ENCODE results near the gene ABITRAM. TPM values are rescaled to one million over a fixed set of nuclear protein-coding genes. Genes with fewer than 3 reads are reported as not detected.

The ABITRAM gene
- total and polyA plus RNA-seq, 2 of the 13 experiments (the other 11 are each of a cell fraction or from before 2014, with no cell fraction given) = 10.2 to 21.6 TPM

- H3K27me3 ChIP-seq (ENCODE audit: control insufficient read depth in 1 of 2, insufficient read depth in 2 of 2, low read length in 2 of 2) = no peaks in the 10 kb centered on the region
- ChIA-PET POLR2A (interaction anchor here (2.0 to 3.2 kb wide), 2 partner anchors 10 to 15 kb away, joined by 7 to 20 read pairs; no protein-coding TSS in a partner anchor), CTCF (ENCODE audit: low intra/inter-chr PET ratio, low total read pairs) (no interaction called here)
- H4K20me1 ChIP-seq (ENCODE audit: insufficient read depth, low read length) = no peaks in the 10 kb centered on the region
- peaks cover 55% of the 10 kb centered on the region for H3K4me1 ChIP-seq (ENCODE audit: insufficient read depth, low read length)
- H3K4me2 ChIP-seq (ENCODE audit: low read depth, low read length) = no peak overlapping the region
- H3K79me2 ChIP-seq (ENCODE audit: insufficient read depth, low read length) = no peaks in the 10 kb centered on the region
- H3K36me3 ChIP-seq (replicated peaks in 1 of 2; ENCODE audit: control insufficient read depth in 1 of 2, insufficient read depth in 2 of 2, low read length in 2 of 2) = peaks cover 13 to 88% of the 10 kb centered on the region in 2 experiments
- H2AFZ ChIP-seq (ENCODE audit: low read length) = no peak overlapping the region
- BruUV-seq (replicated peaks) = no TSS peak
- H3K9me3 ChIP-seq (ENCODE audit: low read length) = no peaks in the 10 kb centered on the region
- no peak for ATAC-seq
- FAIRE-seq = no peak
- intact Hi-C loops (cut with micrococcal nuclease; ENCODE audit: unreplicated experiment) (no loop called here), in situ Hi-C loops (cut with HindIII; ENCODE audit: extremely low pct_ligation_motif_present, low pct_unique_long_range_greater_than_20kb) (no loop called here)
- peak overlapping the region; percentile 55 for H3K27ac ChIP-seq (ENCODE audit: extremely low read length, insufficient read depth, low read length)
- DNase-seq (ENCODE audit: low spot score) = no peak
- WGBS (ENCODE audit: low lambda C conversion rate) = 97% methylated on average over 5 of the region's 5 CpGs
- no peak overlapping the region for H3K9ac ChIP-seq (ENCODE audit: insufficient read depth, low read depth, low read length)
- TF ChIP-seq ELF1 (CRISPR knock-in tag; IDR thresholded peaks at IDR 0.05) (no peak), KLF6 (CRISPR knock-in tag; IDR thresholded peaks at IDR 0.05) (no peak), ZNF776 (CRISPR knock-in tag; IDR thresholded peaks at IDR 0.05) (no peak), SRSF9 (IDR thresholded peaks at IDR 0.05; ENCODE audit: borderline replicate concordance, insufficient read depth, low read depth, low read length, poor library complexity, severe bottlenecking) (no peak), RNF219 (CRISPR knock-in tag; IDR thresholded peaks at IDR 0.05) (no peak), FLYWCH1 (CRISPR knock-in tag; IDR thresholded peaks at IDR 0.05) (no peak), ZNF788 (CRISPR knock-in tag; IDR thresholded peaks at IDR 0.05; ENCODE audit: borderline replicate concordance) (no peak)
- H3K4me3 ChIP-seq (replicated peaks in 1 of 3; ENCODE audit: insufficient read depth in 1 of 3, low read depth in 2 of 3, low read length in 3 of 3) = no peak overlapping the region
Observed at GRCh38 chr9:108900176-108900575, 34.0 kb upstream of the ABITRAM start.
